Measurements from ENCODE around the gene SLC6A9.

SLC6A9 gene

GRCh38 chr1:44053394-44053793 lies 22.1 kb upstream of the SLC6A9 start:
- H3K4me3 ChIP-seq (ENCODE audit: control insufficient read depth, low read depth, low read length), result no peak overlapping the region
- TF ChIP-seq CTCF (IDR thresholded peaks at IDR 0.05; ENCODE audit: control insufficient read depth, insufficient read depth, low read depth, low read length, missing control alignments), result no peak
- DNase-seq (ENCODE audit: low read depth), result no peak

GRCh38 chr1:44050261-44050660 lies 19.0 kb upstream of the SLC6A9 start:
- no peak overlapping the region for H3K4me3 ChIP-seq (ENCODE audit: control insufficient read depth, low read depth, low read length)
- DNase-seq (ENCODE audit: low read depth), result no peak
- no peak for TF ChIP-seq CTCF (IDR thresholded peaks at IDR 0.05; ENCODE audit: control insufficient read depth, insufficient read depth, low read depth, low read length, missing control alignments)

- DNase-seq (ENCODE audit: low read depth), result peak; percentile 85
- no peak for TF ChIP-seq CTCF (IDR thresholded peaks at IDR 0.05; ENCODE audit: control insufficient read depth, insufficient read depth, low read depth, low read length, missing control alignments)
- H3K4me3 ChIP-seq (ENCODE audit: control insufficient read depth, low read depth, low read length), result no peak overlapping the region
Observed at GRCh38 chr1:44049839-44050238, 18.6 kb upstream of the SLC6A9 start.

GRCh38 chr1:44048532-44049215 lies 17.4 kb upstream of the SLC6A9 start:
- no peak for TF ChIP-seq CTCF (IDR thresholded peaks at IDR 0.05; ENCODE audit: control insufficient read depth, insufficient read depth, low read depth, low read length, missing control alignments)
- no peak for DNase-seq (ENCODE audit: low read depth)
- no peak overlapping the region; the same call in 1 of the 2 replicates for H3K4me3 ChIP-seq (ENCODE audit: control insufficient read depth, low read depth, low read length)

GRCh38 chr1:44047131-44047530 lies 15.9 kb upstream of the SLC6A9 start:
- peak overlapping the region; percentile 7 for H3K4me3 ChIP-seq (ENCODE audit: control insufficient read depth, low read depth, low read length)
- no peak for TF ChIP-seq CTCF (IDR thresholded peaks at IDR 0.05; ENCODE audit: control insufficient read depth, insufficient read depth, low read depth, low read length, missing control alignments)
- DNase-seq (ENCODE audit: low read depth), result no peak

- no peak for DNase-seq (ENCODE audit: low read depth)
- no peak overlapping the region for H3K4me3 ChIP-seq (ENCODE audit: control insufficient read depth, low read depth, low read length)
- no peak for TF ChIP-seq CTCF (IDR thresholded peaks at IDR 0.05; ENCODE audit: control insufficient read depth, insufficient read depth, low read depth, low read length, missing control alignments)
Observed at GRCh38 chr1:44045064-44045463, 13.8 kb upstream of the SLC6A9 start.

Measured in AG09309 (cell line).